GM19463 (cell line): ENCODE data around the gene PITX3.
"Not testable (repeated sequence)": the region's sequence is repeated elsewhere in the genome, so short reads cannot be mapped to it uniquely, and the experiment has no call there.

ENCODE experiments used
- ATAC-seq: cut with Tn5 transposase; IDR thresholded peaks from one replicate; pipeline ENCODE4 v1.9.1; 2021; ENCODE audit warnings: mild to moderate bottlenecking, moderate library complexity; ENCODE audit not compliant: unreplicated experiment

PITX3 gene

GRCh38 chr10:102261196-102261595, 19.9 kb upstream of the PITX3 start:
- no peak for ATAC-seq

- ATAC-seq: no peak
Measured at GRCh38 chr10:102255404-102255803, 14.1 kb upstream of the PITX3 start.

- ATAC-seq: no peak
Measured at GRCh38 chr10:102254426-102254825, 13.1 kb upstream of the PITX3 start.

- not testable (repeated sequence) for ATAC-seq
Measured at GRCh38 chr10:102252508-102252907, 11.2 kb upstream of the PITX3 start.

GRCh38 chr10:102247734-102248133, 6.4 kb upstream of the PITX3 start:
- ATAC-seq: no peak

GRCh38 chr10:102246261-102246660, 4.9 kb upstream of the PITX3 start:
- no peak for ATAC-seq

- no peak for ATAC-seq
Measured at GRCh38 chr10:102245932-102246251, 4.6 kb upstream of the PITX3 start.

GRCh38 chr10:102245082-102245931, 4.0 kb upstream of the PITX3 start, which contains the start of gene GBF1:
GBF1 (plus strand) TSS chr10:102245532; CDS start chr10:102258939, 13,407 bp downstream.
- peak; percentile 84 for ATAC-seq

- no peak for ATAC-seq
Measured at GRCh38 chr10:102243309-102243708, 2.0 kb upstream of the PITX3 start.

GRCh38 chr10:102242118-102242485, 790 bp upstream of the PITX3 start:
- ATAC-seq: no peak

GRCh38 chr10:102241032-102241443, 274 bp downstream of the PITX3 start:
- no peak for ATAC-seq

GRCh38 chr10:102240467-102241031, 763 bp downstream of the PITX3 start:
- ATAC-seq: no peak

GRCh38 chr10:102237711-102238252, 3.5 kb downstream of the PITX3 start:
- no peak for ATAC-seq

GRCh38 chr10:102236006-102236405, 5.3 kb downstream of the PITX3 start:
- no peak for ATAC-seq

GRCh38 chr10:102235598-102235920, 5.8 kb downstream of the PITX3 start:
- ATAC-seq: no peak

- no peak for ATAC-seq
Measured at GRCh38 chr10:102234888-102235597, 6.3 kb downstream of the PITX3 start.

GRCh38 chr10:102233997-102234396, 7.3 kb downstream of the PITX3 start:
- ATAC-seq: no peak

GRCh38 chr10:102231357-102232318, 9.7 kb downstream of the PITX3 start:
- no peak for ATAC-seq

GRCh38 chr10:102230861-102231356, 10.4 kb downstream of the PITX3 start:
- no peak for ATAC-seq

- no peak for ATAC-seq
Measured at GRCh38 chr10:102230264-102230860, 10.9 kb downstream of the PITX3 start.
